ENCODE results near the gene KLRF1. TPM values are rescaled to one million over a fixed set of nuclear protein-coding genes. Genes with fewer than 3 reads are reported as not detected.

Gene KLRF1
- total RNA-seq, 1 donor from 2014 or later = 2.7 TPM

DNA sequence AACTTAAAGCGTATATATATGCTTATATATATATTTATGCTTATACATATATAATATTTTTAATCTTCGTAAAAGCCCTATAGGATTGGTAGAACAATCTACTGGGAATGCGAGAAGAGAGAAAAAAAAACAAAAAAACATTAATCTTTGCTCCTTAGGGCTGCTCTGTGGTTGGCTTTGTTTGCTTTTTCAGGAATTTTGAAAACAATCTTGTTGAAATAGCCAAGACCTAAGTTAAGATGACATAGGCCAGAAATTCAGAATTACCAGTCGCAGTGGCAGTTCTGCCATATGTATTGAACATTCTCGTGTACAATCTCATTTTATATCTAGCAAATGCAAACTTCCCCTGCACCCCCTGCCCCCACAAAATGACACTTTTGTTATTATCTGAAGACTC, 54.7 kb downstream of the KLRF1 start:
- H3K4me1 ChIP-seq = no peaks in the 10 kb centered on the region
- ATAC-seq (no peak), DNase-seq (no peak)
- no peak overlapping the region for H3K27ac ChIP-seq
- H3K36me3 ChIP-seq = no peaks in the 10 kb centered on the region
- no peaks in the 10 kb centered on the region for H3K9me3 ChIP-seq
- H3K4me3 ChIP-seq = no peak overlapping the region
- TF ChIP-seq, protein P1, sequence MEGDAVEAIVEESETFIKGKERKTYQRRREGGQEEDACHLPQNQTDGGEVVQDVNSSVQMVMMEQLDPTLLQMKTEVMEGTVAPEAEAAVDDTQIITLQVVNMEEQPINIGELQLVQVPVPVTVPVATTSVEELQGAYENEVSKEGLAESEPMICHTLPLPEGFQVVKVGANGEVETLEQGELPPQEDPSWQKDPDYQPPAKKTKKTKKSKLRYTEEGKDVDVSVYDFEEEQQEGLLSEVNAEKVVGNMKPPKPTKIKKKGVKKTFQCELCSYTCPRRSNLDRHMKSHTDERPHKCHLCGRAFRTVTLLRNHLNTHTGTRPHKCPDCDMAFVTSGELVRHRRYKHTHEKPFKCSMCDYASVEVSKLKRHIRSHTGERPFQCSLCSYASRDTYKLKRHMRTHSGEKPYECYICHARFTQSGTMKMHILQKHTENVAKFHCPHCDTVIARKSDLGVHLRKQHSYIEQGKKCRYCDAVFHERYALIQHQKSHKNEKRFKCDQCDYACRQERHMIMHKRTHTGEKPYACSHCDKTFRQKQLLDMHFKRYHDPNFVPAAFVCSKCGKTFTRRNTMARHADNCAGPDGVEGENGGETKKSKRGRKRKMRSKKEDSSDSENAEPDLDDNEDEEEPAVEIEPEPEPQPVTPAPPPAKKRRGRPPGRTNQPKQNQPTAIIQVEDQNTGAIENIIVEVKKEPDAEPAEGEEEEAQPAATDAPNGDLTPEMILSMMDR (IDR thresholded peaks at IDR 0.05) = no peak
- intact Hi-C loops (cut with DNase I) = no loop called here
- H3K27me3 ChIP-seq = no peaks in the 10 kb centered on the region

DNA sequence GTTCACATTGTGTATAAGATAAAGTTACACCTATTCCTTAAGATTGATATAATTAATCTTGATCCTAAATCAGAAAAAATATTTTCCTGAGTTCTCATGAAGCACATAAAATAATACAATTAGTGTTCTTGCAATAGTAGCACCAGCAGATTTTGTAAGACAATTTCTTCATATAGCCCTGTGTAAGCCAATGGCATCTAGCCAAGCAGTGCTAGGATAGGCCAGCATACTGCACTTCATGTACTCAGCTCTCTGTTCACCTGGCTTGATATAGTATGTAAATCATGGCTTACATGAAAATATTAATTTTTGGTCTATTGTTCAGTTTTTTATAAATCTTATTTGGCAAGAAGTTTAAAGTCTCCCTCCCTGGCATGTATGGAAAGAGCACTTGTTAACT, 55.9 kb downstream of the KLRF1 start:
- H3K27me3 ChIP-seq = no peaks in the 10 kb centered on the region
- no peaks in the 10 kb centered on the region for H3K4me1 ChIP-seq
- intact Hi-C loops (cut with DNase I) = no loop called here
- TF ChIP-seq, protein P1 (IDR thresholded peaks at IDR 0.05) = no peak
- H3K9me3 ChIP-seq = no peaks in the 10 kb centered on the region
- H3K27ac ChIP-seq = no peak overlapping the region
- no peaks in the 10 kb centered on the region for H3K36me3 ChIP-seq
- H3K4me3 ChIP-seq = no peak overlapping the region
- ATAC-seq = no peak
- no peak for DNase-seq

DNA sequence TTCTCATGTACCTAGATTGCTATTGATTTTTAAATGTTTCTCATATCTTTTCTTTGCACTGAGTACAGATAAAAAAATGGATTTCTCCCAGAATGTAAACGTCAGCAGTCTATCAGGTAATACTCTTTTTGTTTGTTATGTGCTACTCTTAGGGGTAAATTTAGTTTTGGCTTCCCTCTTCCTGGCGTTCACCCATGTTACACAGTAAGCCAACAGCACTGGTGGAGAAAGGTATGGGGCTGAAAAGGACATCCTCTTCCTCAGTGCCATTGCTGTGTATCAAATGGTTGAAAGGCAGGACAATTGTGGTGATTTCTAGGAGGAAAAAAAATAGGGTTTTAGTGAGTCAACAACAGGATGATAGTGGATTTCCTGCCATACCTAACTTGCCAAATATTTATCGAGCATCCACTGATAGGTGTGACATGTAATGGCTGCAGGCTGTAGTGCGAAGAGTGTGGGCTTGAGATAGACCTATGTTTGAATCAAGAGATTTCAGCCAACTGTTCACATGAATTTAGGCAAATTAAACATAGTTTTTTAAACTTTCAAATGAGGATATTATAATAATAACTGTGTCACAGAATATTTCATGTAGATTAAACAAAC, 61.5 kb downstream of the KLRF1 start:
- ATAC-seq = no peak
- H3K4me3 ChIP-seq = no peak overlapping the region
- no peak for DNase-seq
- H3K36me3 ChIP-seq = no peaks in the 10 kb centered on the region
- H3K27me3 ChIP-seq = no peaks in the 10 kb centered on the region
- no peaks in the 10 kb centered on the region for H3K9me3 ChIP-seq
- TF ChIP-seq, protein P1 (IDR thresholded peaks at IDR 0.05) = no peak
- intact Hi-C loops (cut with DNase I) = no loop called here
- no peak overlapping the region for H3K27ac ChIP-seq
- no peaks in the 10 kb centered on the region for H3K4me1 ChIP-seq

Other genes with a start within 250 kb of the KLRF1 start
- gene KLRB1, start 219.6 kb upstream of the KLRF1 start, total RNA-seq = 3.3 TPM
- gene CLEC2D, start 157.8 kb upstream of the KLRF1 start, total RNA-seq = 12.9 TPM
- 3.4 TPM for gene CLECL1, start 94.4 kb upstream of the KLRF1 start, total RNA-seq
- gene CD69, start 66.6 kb upstream of the KLRF1 start, total RNA-seq = 14.5 TPM
- gene CLEC2B, start 41.9 kb downstream of the KLRF1 start, total RNA-seq = 24.6 TPM
- not detected for gene KLRF2, start 54.0 kb downstream of the KLRF1 start, total RNA-seq
- not detected for gene CLEC2A, start 104.9 kb downstream of the KLRF1 start, total RNA-seq
- gene CLEC12A, start 143.9 kb downstream of the KLRF1 start, total RNA-seq = 43.4 TPM
- not detected for gene CLEC1B, start 171.6 kb downstream of the KLRF1 start, total RNA-seq
- 1.4 TPM for gene CLEC12B, start 183.1 kb downstream of the KLRF1 start, total RNA-seq
- 0.43 TPM for gene CLEC9A, start 203.2 kb downstream of the KLRF1 start, total RNA-seq